Measurements from ENCODE around the gene RAB4A. TPM values are rescaled to one million over a fixed set of nuclear protein-coding genes. Genes with fewer than 3 reads are reported as not detected.

RAB4A gene
- total RNA-seq, 1 donor from 2014 or later = 63.0 TPM

DNA sequence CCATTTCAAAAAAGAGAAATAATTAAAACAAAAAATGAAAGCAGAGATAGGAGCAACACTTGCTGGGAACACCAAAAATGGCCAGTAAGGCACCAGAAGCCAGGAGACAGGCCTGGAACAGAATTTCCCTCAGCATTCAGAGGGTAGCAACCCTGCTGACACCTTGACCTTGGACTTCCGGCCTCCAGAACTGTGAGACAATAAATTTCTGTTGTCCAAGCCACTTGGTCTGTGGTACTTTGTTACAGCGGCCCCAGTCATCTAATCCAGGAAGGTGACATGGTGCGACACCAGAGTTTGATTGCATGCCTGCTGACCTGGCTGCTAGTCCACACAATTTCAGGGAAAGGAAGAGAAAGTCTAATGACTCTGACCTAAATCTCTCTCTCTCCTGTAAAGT, 10.6 kb upstream of the RAB4A start:
- H3K36me3 Mint-ChIP-seq (ENCODE audit: unreplicated experiment) = no peaks in the 10 kb centered on the region
- H3K9me3 Mint-ChIP-seq (ENCODE audit: unreplicated experiment) = no peaks in the 10 kb centered on the region
- no peak for TF ChIP-seq CTCF (IDR thresholded peaks at IDR 0.05; ENCODE audit: partially characterized antibody, unreplicated experiment)
- DNase-seq = no peak
- no peaks in the 10 kb centered on the region for H3K4me1 Mint-ChIP-seq (ENCODE audit: low read depth, unreplicated experiment)
- peaks cover 3% of the 10 kb centered on the region for H3K27me3 Mint-ChIP-seq (ENCODE audit: unreplicated experiment)
- H3K27ac Mint-ChIP-seq (ENCODE audit: unreplicated experiment) = no peak overlapping the region
- H3K4me3 Mint-ChIP-seq (ENCODE audit: unreplicated experiment) = no peak overlapping the region

DNA sequence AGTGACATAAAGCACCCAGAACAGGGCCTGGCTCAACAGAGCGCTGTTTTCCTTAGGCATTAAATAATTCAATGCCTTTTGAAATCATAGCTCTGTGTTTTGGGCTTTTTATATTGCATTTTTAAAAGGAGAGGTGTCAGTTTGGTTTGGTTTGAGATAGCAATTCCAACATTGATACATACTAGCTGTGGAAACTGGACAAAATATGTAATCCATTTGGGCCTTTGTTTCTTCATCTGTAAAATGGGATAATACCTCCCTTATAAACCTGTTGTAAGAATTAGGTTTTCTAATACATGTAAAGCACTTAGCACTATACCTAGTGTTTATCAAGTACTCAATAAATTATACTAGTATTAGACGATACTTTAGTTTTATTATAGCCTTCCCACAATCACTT, 8.7 kb upstream of the RAB4A start:
- no peak overlapping the region for H3K4me3 Mint-ChIP-seq (ENCODE audit: unreplicated experiment)
- no peak overlapping the region for H3K27ac Mint-ChIP-seq (ENCODE audit: unreplicated experiment)
- DNase-seq = no peak
- no peaks in the 10 kb centered on the region for H3K4me1 Mint-ChIP-seq (ENCODE audit: low read depth, unreplicated experiment)
- peaks cover 3% of the 10 kb centered on the region for H3K9me3 Mint-ChIP-seq (ENCODE audit: unreplicated experiment)
- H3K27me3 Mint-ChIP-seq (ENCODE audit: unreplicated experiment) = peaks cover 6% of the 10 kb centered on the region
- TF ChIP-seq CTCF (IDR thresholded peaks at IDR 0.05; ENCODE audit: partially characterized antibody, unreplicated experiment) = no peak
- H3K36me3 Mint-ChIP-seq (ENCODE audit: unreplicated experiment) = peaks cover 4% of the 10 kb centered on the region

DNA sequence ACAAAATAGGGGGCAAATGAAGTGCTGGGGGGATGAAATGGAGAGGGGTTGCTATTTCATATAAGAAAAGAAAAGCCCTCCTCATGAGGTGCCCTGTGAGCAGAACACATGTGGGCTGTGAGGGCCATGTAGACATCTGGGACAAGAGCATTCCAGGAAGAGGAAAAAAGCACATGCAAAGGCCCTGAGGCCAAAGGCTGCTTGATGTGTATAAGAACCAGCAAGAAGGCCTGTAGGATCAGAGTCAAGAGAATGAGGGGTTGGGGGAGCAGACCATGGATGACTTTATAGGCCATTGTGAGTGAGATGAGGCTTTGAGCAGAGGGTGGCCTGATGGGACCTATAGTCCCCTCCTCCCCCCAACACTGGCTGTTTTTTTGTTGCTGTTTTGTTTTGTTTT, 7.7 kb upstream of the RAB4A start:
- DNase-seq = no peak
- H3K27ac Mint-ChIP-seq (ENCODE audit: unreplicated experiment) = no peak overlapping the region
- no peaks in the 10 kb centered on the region for H3K4me1 Mint-ChIP-seq (ENCODE audit: low read depth, unreplicated experiment)
- TF ChIP-seq CTCF (IDR thresholded peaks at IDR 0.05; ENCODE audit: partially characterized antibody, unreplicated experiment) = no peak
- peaks cover 3% of the 10 kb centered on the region for H3K9me3 Mint-ChIP-seq (ENCODE audit: unreplicated experiment)
- peaks cover 6% of the 10 kb centered on the region for H3K27me3 Mint-ChIP-seq (ENCODE audit: unreplicated experiment)
- H3K36me3 Mint-ChIP-seq (ENCODE audit: unreplicated experiment) = peaks cover 4% of the 10 kb centered on the region
- no peak overlapping the region for H3K4me3 Mint-ChIP-seq (ENCODE audit: unreplicated experiment)

DNA sequence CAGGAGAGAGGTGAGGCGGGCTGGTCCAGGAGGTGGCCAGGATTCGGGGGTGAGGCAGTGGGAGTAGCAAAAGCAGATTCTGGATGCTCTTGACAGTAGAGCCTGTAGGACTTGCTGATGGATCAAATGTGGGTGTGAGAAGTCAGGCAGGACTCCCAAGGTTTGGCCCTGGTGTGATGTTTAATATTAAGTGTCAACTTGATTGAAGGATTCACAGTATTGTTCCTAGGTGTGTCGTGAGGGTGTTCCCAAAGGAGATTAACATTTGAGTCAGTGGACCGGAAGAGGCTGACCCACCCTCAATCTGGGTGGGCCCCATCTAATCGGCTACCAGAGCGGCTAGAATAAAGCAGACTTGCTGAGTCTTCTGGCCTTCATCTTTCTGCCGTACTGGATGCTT, 6.8 kb upstream of the RAB4A start:
- Mint-ChIP-seq H3K27ac (ENCODE audit: unreplicated experiment) (no peak overlapping the region), H3K4me1 (ENCODE audit: low read depth, unreplicated experiment) (no peaks in the 10 kb centered on the region), H3K4me3 (ENCODE audit: unreplicated experiment) (no peak overlapping the region), H3K36me3 (ENCODE audit: unreplicated experiment) (peaks cover 4% of the 10 kb centered on the region), H3K9me3 (ENCODE audit: unreplicated experiment) (peaks cover 3% of the 10 kb centered on the region), H3K27me3 (ENCODE audit: unreplicated experiment) (peaks cover 4% of the 10 kb centered on the region)
- TF ChIP-seq CTCF (IDR thresholded peaks at IDR 0.05; ENCODE audit: partially characterized antibody, unreplicated experiment) = no peak
- DNase-seq = no peak

DNA sequence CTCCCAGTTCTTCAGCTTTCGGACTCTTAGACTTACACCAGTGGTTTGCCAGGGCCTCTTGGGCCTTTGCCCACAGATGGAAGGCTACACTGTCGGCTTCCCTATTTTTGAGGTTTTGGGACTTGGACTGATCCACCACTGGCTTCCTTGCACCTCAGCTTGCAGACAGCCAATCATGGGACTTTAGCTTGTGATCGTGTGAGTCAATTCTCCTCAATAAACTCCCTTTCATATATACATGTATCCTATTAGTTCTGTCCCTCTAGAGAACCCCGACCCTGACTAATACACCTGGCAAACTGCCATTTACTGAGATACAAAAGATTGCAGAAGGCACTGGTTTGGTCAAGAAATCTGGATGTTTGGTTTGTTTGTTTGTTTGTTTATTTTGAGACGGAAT, 6.4 kb upstream of the RAB4A start:
- DNase-seq = no peak
- peaks cover 3% of the 10 kb centered on the region for H3K9me3 Mint-ChIP-seq (ENCODE audit: unreplicated experiment)
- no peaks in the 10 kb centered on the region for H3K4me1 Mint-ChIP-seq (ENCODE audit: low read depth, unreplicated experiment)
- TF ChIP-seq CTCF (IDR thresholded peaks at IDR 0.05; ENCODE audit: partially characterized antibody, unreplicated experiment) = no peak
- peaks cover 4% of the 10 kb centered on the region for H3K27me3 Mint-ChIP-seq (ENCODE audit: unreplicated experiment)
- H3K36me3 Mint-ChIP-seq (ENCODE audit: unreplicated experiment) = peaks cover 4% of the 10 kb centered on the region
- no peak overlapping the region for H3K4me3 Mint-ChIP-seq (ENCODE audit: unreplicated experiment)
- H3K27ac Mint-ChIP-seq (ENCODE audit: unreplicated experiment) = no peak overlapping the region

Measured in glutamatergic neuron (in vitro differentiated cells).